Body of pancreas (tissue), 4 donors: ENCODE data around the gene COL9A1. TPM values are rescaled to one million over a fixed set of nuclear protein-coding genes. Genes with fewer than 3 reads are reported as not detected.
A peak's percentile ranks its signal among the peaks of the same experiment; 100 is the strongest.

Experiments
- ATAC-seq: fragments of 150-250 bp; one replicate; pipeline ENCODE4 v1.9.1; 2016
- DNase-seq, 4 donors: peaks; one replicate each; pipeline ENCODE4 v3.0.0-alpha.2; 2019
- H3K27ac ChIP-seq, 4 donors: fragments of 200-600 bp; sonication (generic); 1 replicate in 3 of 4; 2 replicates in 1 of 4; pipeline versions ENCODE4 v1.5.1 to v1.6.1; 2016 to 2019; ENCODE audit warnings: mild to moderate bottlenecking in 1 of 4, mixed read lengths in 1 of 4, moderate library complexity in 1 of 4
- H3K27me3 ChIP-seq, 2 donors: fragments of 200-600 bp; sonication (generic); one replicate each; pipeline ENCODE4 v1.6.0; 2016; ENCODE audit warnings: mild to moderate bottlenecking in 1 of 2
- H3K36me3 ChIP-seq, 2 donors: fragments of 200-600 bp; sonication (generic); replicated peaks in 1 of 2; 2 replicates each; pipeline ENCODE4 v1.5.1; 2016; ENCODE audit warnings: low read depth in 2 of 2; ENCODE audit not compliant: insufficient read depth in 1 of 2
- H3K4me1 ChIP-seq: fragments of 200-600 bp; sonication (generic); one replicate; pipeline ENCODE4 v1.6.0; 2016
- H3K4me3 ChIP-seq, 2 donors: fragments of 200-600 bp; sonication (generic); 1 replicate in 1 of 2; 2 replicates in 1 of 2; pipeline ENCODE4 v1.5.1; 2016 to 2019
- H3K9me3 ChIP-seq, 3 donors: fragments of 200-600 bp; sonication (generic); 1 replicate in 2 of 3; 2 replicates in 1 of 3; pipeline ENCODE4 v1.5.1; 2016
- POLR2A ChIP-seq, 3 donors: fragments of 450-650 bp; IDR thresholded peaks; one replicate each; pipeline ENCODE4 v1.6.1; 2016; ENCODE audit warnings: antibody characterized with exemption in 3 of 3, mild to moderate bottlenecking in 2 of 3
- WGBS, 2 donors: methylation state at CpG; one replicate each; pipeline ENCODE4 v1.1.5; 2017; 5-methylcytosine and 5-hydroxymethylcytosine counted together
- intact Hi-C: fragments of 100-400 bp; cut with DNase I; formaldehyde crosslinking; loops from one replicate; pipeline ENCODE4 v1.15.1; 2023
- total RNA-seq, 2 donors: library from RNA; depleted of rRNA; stranded (reverse); fragments of >200 nt; gene quantifications; one replicate each; pipeline ENCODE4 v1.1.0, GENCODE V29; 2016
- TF ChIP-seq, protein P1 (sequence below), 7 experiments: fragments of 450-650 bp in 4 of 7; fragments of 200-600 bp in 3 of 7; sonication (generic) in 3 of 7; IDR thresholded peaks; one replicate each; pipeline ENCODE4 v1.5.1; 2016 to 2019; ENCODE audit warnings: antibody characterized with exemption in 7 of 7

Gene COL9A1
- total RNA-seq, 2 donors from 2014 or later: 0.26 TPM; not detected in 1

DNA sequence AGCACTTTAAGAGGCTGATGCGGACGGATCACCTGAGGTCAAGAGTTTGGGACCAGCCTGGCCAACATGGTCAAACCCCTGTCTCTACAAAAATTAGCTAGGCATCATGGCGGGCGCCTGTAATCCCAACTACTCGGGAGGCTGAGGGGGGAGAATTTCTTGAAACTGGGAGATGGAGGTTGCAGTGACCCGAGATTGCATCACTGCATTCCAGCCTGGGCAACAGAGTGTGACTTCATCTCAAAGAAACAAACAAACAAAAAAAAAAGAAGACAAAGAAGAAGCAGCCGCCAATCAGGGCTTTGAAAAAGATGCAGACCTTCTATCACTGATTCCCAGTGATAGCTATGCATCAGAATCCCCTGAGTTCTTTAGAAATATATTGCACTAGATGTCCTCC, 56.8 kb downstream of the COL9A1 start:
- TF ChIP-seq, protein P1, sequence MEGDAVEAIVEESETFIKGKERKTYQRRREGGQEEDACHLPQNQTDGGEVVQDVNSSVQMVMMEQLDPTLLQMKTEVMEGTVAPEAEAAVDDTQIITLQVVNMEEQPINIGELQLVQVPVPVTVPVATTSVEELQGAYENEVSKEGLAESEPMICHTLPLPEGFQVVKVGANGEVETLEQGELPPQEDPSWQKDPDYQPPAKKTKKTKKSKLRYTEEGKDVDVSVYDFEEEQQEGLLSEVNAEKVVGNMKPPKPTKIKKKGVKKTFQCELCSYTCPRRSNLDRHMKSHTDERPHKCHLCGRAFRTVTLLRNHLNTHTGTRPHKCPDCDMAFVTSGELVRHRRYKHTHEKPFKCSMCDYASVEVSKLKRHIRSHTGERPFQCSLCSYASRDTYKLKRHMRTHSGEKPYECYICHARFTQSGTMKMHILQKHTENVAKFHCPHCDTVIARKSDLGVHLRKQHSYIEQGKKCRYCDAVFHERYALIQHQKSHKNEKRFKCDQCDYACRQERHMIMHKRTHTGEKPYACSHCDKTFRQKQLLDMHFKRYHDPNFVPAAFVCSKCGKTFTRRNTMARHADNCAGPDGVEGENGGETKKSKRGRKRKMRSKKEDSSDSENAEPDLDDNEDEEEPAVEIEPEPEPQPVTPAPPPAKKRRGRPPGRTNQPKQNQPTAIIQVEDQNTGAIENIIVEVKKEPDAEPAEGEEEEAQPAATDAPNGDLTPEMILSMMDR (IDR thresholded peaks at IDR 0.05): no peak
- TF ChIP-seq POLR2A (IDR thresholded peaks at IDR 0.05): no peak
- DNase-seq: no peak
- intact Hi-C loops: no loop called here
- Histone ChIP-seq H3K4me1 (peaks cover 5% of the 10 kb centered on the region), H3K36me3 (no peaks in the 10 kb centered on the region), H3K4me3 (no peak overlapping the region), H3K27me3 (no peaks in the 10 kb centered on the region), H3K27ac (no peak overlapping the region), H3K9me3 (no peaks in the 10 kb centered on the region)
- 85 to 90% methylated on average over 7 of the region's 7 CpGs for WGBS, 2 donors
- ATAC-seq: no peak

DNA sequence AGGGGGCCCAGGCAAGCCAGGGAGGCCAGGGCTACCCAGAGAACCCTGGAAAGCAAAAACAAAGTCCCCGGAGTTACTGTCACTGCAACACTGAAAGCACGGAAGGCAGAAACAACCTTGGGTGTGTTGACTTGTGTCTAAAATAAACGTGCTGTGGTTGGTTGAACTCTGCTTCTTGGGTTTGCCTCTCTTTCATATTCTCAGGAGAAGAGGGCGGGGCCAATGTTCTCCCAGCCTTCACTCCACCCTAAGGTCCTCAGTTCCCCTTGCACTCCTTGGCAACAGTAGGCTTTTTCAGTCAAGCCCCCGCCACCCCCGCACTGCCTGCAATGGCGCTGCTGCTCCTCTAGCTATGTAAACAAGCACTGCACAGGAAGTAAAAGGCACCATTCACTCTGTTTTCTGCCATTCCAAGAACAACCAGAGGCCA, 60.9 kb downstream of the COL9A1 start:
- no peaks in the 10 kb centered on the region for H3K27me3 ChIP-seq
- DNase-seq (peak; percentile 56 to 67 (median 60)), ATAC-seq (peak; percentile 78)
- no peak overlapping the region for H3K4me3 ChIP-seq
- 37 to 44% methylated on average over 7 of the region's 7 CpGs for WGBS, 2 donors
- peaks cover 5% of the 10 kb centered on the region for H3K4me1 ChIP-seq
- peak overlapping the region in 3 of 4 donors; percentile 12 to 48 (median 40) for H3K27ac ChIP-seq
- no peaks in the 10 kb centered on the region for H3K36me3 ChIP-seq
- intact Hi-C loops: no loop called here
- peak in 1 of 3 donors; percentile 19 for TF ChIP-seq POLR2A (IDR thresholded peaks at IDR 0.05)
- TF ChIP-seq, protein P1 (IDR thresholded peaks at IDR 0.05): peak in 4 of 7 experiments; percentile 6 to 37 (median 15)
- H3K9me3 ChIP-seq: no peaks in the 10 kb centered on the region

DNA sequence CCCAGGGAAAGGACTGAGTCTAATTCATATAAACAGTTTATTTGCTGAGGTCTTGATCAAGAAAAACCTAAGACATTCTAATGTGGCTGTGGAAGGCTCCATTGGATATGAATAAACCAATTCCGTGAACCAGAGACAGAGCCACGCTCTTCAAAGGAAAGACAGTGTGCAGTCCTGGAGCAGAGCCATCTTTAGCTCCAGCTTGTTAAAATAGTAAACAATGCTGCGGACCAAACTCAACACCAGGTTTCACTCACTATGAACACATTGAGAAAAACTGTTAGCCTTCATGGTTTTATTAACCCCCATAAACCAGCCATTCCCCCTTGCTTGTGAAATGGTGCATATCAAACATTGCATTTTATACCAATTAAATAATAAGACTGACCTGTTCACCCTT, 61.9 kb downstream of the COL9A1 start:
- no peaks in the 10 kb centered on the region for H3K36me3 ChIP-seq
- peaks cover 5% of the 10 kb centered on the region for H3K4me1 ChIP-seq
- TF ChIP-seq, protein P1 (IDR thresholded peaks at IDR 0.05): no peak
- DNase-seq (peak in 1 of 4 donors; percentile 19), ATAC-seq (no peak)
- no peaks in the 10 kb centered on the region for H3K9me3 ChIP-seq
- intact Hi-C loops: no loop called here
- no peaks in the 10 kb centered on the region for H3K27me3 ChIP-seq
- H3K4me3 ChIP-seq: no peak overlapping the region
- H3K27ac ChIP-seq: no peak overlapping the region
- 38 to 40% methylated on average over 3 of the region's 3 CpGs for WGBS, 2 donors

DNA sequence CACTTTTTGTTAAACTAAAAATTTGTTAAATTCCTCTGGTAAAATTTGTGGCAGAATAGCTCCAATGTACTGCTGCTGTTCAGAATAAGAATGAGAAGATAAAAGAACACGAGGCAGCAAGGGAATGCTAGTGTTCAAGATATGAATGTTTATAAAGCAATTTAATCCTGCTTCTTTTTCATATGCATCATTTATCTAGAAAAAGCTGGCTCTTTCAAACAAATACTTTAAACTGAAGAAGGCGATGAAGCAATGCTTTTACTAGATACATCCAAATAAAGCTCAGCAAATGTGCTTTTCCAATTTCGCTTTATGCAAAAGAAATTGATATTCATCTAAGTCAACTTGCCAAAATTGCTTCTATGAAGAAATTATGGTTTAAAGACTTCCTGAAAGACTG, 66.5 kb downstream of the COL9A1 start:
- ATAC-seq: no peak
- Histone ChIP-seq H3K27me3 (no peaks in the 10 kb centered on the region), H3K4me3 (no peak overlapping the region), H3K27ac (no peak overlapping the region), H3K36me3 (no peaks in the 10 kb centered on the region), H3K9me3 (no peaks in the 10 kb centered on the region), H3K4me1 (no peaks in the 10 kb centered on the region)
- WGBS, 2 donors: 67 to 70% methylated on average over 3 of the region's 3 CpGs
- no peak for DNase-seq
- intact Hi-C loops: no loop called here
- TF ChIP-seq, protein P1 (IDR thresholded peaks at IDR 0.05): no peak
- TF ChIP-seq POLR2A (IDR thresholded peaks at IDR 0.05): no peak

DNA sequence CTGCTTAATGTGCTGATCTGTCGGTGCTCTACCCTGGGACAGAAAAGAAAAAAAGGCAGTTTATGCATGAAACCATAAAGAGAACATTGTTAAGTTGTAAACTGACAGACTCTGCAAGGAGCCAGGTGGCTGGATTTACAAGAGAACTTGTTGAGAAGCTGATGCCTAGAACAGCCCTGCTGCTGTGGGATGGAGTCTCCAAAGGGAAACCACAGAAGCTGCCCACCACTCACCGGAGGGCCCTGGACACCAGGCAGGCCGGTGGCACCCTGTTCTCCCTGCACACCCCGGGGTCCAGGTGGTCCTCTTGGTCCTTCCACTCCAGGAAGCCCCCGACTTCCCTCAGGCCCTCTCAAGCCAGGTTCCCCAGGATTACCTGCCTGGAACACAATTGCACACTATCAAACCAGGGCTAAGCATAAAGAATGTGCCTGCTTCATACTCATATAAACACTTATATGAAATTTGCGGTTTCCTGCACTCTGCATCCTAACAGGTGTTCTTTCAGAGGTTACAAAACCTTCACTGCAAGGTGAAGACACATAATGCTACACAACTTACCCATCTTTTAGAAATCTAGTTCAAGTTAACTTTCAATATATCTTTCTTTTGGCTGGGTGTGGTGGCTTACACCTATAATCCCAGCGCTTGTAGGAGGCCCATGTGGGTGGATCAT, 68.2 kb downstream of the COL9A1 start:
- no peak overlapping the region for H3K4me3 ChIP-seq
- ATAC-seq (no peak), DNase-seq (no peak)
- H3K27me3 ChIP-seq: no peaks in the 10 kb centered on the region
- no peak overlapping the region for H3K27ac ChIP-seq
- intact Hi-C loops: no loop called here
- H3K36me3 ChIP-seq: no peaks in the 10 kb centered on the region
- no peaks in the 10 kb centered on the region for H3K4me1 ChIP-seq
- WGBS, 2 donors: 74 to 88% methylated on average over 7 of the region's 7 CpGs
- no peaks in the 10 kb centered on the region for H3K9me3 ChIP-seq
- TF ChIP-seq, protein P1 (IDR thresholded peaks at IDR 0.05): no peak
- no peak for TF ChIP-seq POLR2A (IDR thresholded peaks at IDR 0.05)
